HT-29 (cell line): Measurements from ENCODE around the gene NUP58. TPM values are rescaled to one million over a fixed set of nuclear protein-coding genes. Genes with fewer than 3 reads are reported as not detected.
"Not testable (repeated sequence)": the region's sequence is repeated elsewhere in the genome, so short reads cannot be mapped to it uniquely, and the experiment has no call there.

Experiments
- DNase-seq: peaks from one replicate; pipeline ENCODE4 v3.0.0-alpha.2; 2015; ENCODE audit warnings: low spot score
- total RNA-seq: library from RNA; depleted of rRNA; stranded (reverse); fragments of >200 nt; shearing (Covaris generic); gene quantifications from 2 replicates; pipeline ENCODE4 v1.2.3, GENCODE V29; 2014

NUP58 gene
- total RNA-seq, 1 experiment from 2014 or later = 72.8 TPM

- DNase-seq = no peak
These were observed 696 bp downstream of the NUP58 start for GRCh38 chr13:25302121-25302520.

- DNase-seq = no peak
These were observed 5.4 kb downstream of the NUP58 start for GRCh38 chr13:25306671-25307464.

GRCh38 chr13:25310891-25311290, 9.5 kb downstream of the NUP58 start:
- no peak for DNase-seq

- DNase-seq = not testable (repeated sequence)
These were observed 17.5 kb downstream of the NUP58 start for GRCh38 chr13:25318946-25319345.

GRCh38 chr13:25319771-25320170, 18.3 kb downstream of the NUP58 start:
- no peak for DNase-seq

- DNase-seq = no peak
These were observed 22.7 kb downstream of the NUP58 start for GRCh38 chr13:25324100-25324499.

- no peak for DNase-seq
These were observed 28.3 kb downstream of the NUP58 start for GRCh38 chr13:25329706-25330105.

- DNase-seq = no peak
These were observed 29.1 kb downstream of the NUP58 start for GRCh38 chr13:25330541-25330940.

- no peak for DNase-seq
These were observed 34.4 kb downstream of the NUP58 start for GRCh38 chr13:25335856-25336255.

- DNase-seq = no peak
These were observed 44.2 kb downstream of the NUP58 start for GRCh38 chr13:25345576-25345975.

GRCh38 chr13:25347151-25347550, 45.7 kb downstream of the NUP58 start:
- DNase-seq = no peak

- no peak for DNase-seq
These were observed 50.0 kb downstream of the NUP58 start for GRCh38 chr13:25351404-25351803.

- no peak for DNase-seq
These were observed 50.8 kb downstream of the NUP58 start for GRCh38 chr13:25352230-25352629.

GRCh38 chr13:25352806-25353205, 51.4 kb downstream of the NUP58 start:
- DNase-seq = no peak

GRCh38 chr13:25353344-25353743, 51.9 kb downstream of the NUP58 start:
- no peak for DNase-seq

GRCh38 chr13:25354377-25354776, 53.0 kb downstream of the NUP58 start:
- DNase-seq = no peak

GRCh38 chr13:25360443-25360842, 59.0 kb downstream of the NUP58 start:
- not testable (repeated sequence) for DNase-seq

- DNase-seq = no peak
These were observed 64.4 kb downstream of the NUP58 start for GRCh38 chr13:25365720-25366235.

- DNase-seq = no peak
These were observed 69.9 kb downstream of the NUP58 start for GRCh38 chr13:25371158-25371874.

- no peak for DNase-seq
These were observed 70.5 kb downstream of the NUP58 start, which contains the start of gene ATP8A2 for GRCh38 chr13:25371875-25372283. ATP8A2 (plus strand) TSS chr13:25371974; CDS start chr13:25372213, 239 bp downstream.

GRCh38 chr13:25372284-25373081, 71.1 kb downstream of the NUP58 start:
- no peak for DNase-seq
